ENCODE data around the gene SOS1. TPM values are rescaled to one million over a fixed set of nuclear protein-coding genes. Genes with fewer than 3 reads are reported as not detected.

SOS1 gene
- total and polyA plus RNA-seq, 2 of the 13 experiments (the other 11 are each of a cell fraction or from before 2014, with no cell fraction given): 20.8 to 60.4 TPM

- TF ChIP-seq RFX5 (IDR thresholded peaks at IDR 0.05; ENCODE audit: low read depth, low read length): no peak
- no peak for TF ChIP-seq ARNT2 (CRISPR knock-in tag; IDR thresholded peaks at IDR 0.05; ENCODE audit: low read depth)
- peak; percentile 66; the same call in 1 of the 2 replicates for TF ChIP-seq NR2F2 (IDR thresholded peaks at IDR 0.05; ENCODE audit: borderline replicate concordance, low read depth)
- no peak; the same call in 1 of the 2 replicates for TF ChIP-seq ZNF841 (CRISPR knock-in tag; IDR thresholded peaks at IDR 0.05; ENCODE audit: borderline replicate concordance)
- TF ChIP-seq HHEX (CRISPR knock-in tag; IDR thresholded peaks at IDR 0.05): peak; percentile 73; the same call in 1 of the 2 replicates
- TF ChIP-seq TEAD3 (CRISPR knock-in tag; optimal IDR thresholded peaks at IDR 0.05; ENCODE audit: borderline replicate concordance): peak; percentile 51
- TF ChIP-seq RARA (CRISPR knock-in tag; IDR thresholded peaks at IDR 0.05): peak; percentile 54; the same call in 1 of the 2 replicates
- no peak for TF ChIP-seq ATF7 (IDR thresholded peaks at IDR 0.05)
- no peak for TF ChIP-seq ATF7 (CRISPR knock-in tag; IDR thresholded peaks at IDR 0.05)
- peak; percentile 16; the same call in 1 of the 2 replicates for TF ChIP-seq REPIN1 (CRISPR knock-in tag; IDR thresholded peaks at IDR 0.05; ENCODE audit: borderline replicate concordance, low read depth)
- TF ChIP-seq ZFP41 (CRISPR knock-in tag; IDR thresholded peaks at IDR 0.05; ENCODE audit: borderline replicate concordance): no peak
- no peak for TF ChIP-seq MEF2D (CRISPR knock-in tag; IDR thresholded peaks at IDR 0.05)
- no peak for TF ChIP-seq SNRNP70 (IDR thresholded peaks at IDR 0.05; ENCODE audit: low read depth, low read length)
- peak; percentile 96 for TF ChIP-seq ARID3A (IDR thresholded peaks at IDR 0.05; ENCODE audit: low read depth, low read length)
- no peak; the same call in 1 of the 2 replicates for TF ChIP-seq ZNF362 (CRISPR knock-in tag; IDR thresholded peaks at IDR 0.05; ENCODE audit: borderline replicate concordance)
- TF ChIP-seq TFAP4 (IDR thresholded peaks at IDR 0.05; ENCODE audit: borderline replicate concordance, low read depth): 0 out of 2 replicates have a peak, but pooled peaks have one; percentile 10
- TF ChIP-seq HNF1A (IDR thresholded peaks at IDR 0.05; ENCODE audit: low read depth): no peak
- TF ChIP-seq HNF1A (CRISPR knock-in tag; IDR thresholded peaks at IDR 0.05; ENCODE audit: borderline replicate concordance): peak; percentile 54; the same call in 1 of the 2 replicates
- TF ChIP-seq HDAC2 (CRISPR knock-in tag; IDR thresholded peaks at IDR 0.05): peak; percentile 59
- TF ChIP-seq ZBTB7B (CRISPR knock-in tag; IDR thresholded peaks at IDR 0.05): peak; percentile 39; the same call in 1 of the 2 replicates
- peak; percentile 97 for TF ChIP-seq TCF7 (IDR thresholded peaks at IDR 0.05; ENCODE audit: low read depth)
- TF ChIP-seq KDM6A (CRISPR knock-in tag; IDR thresholded peaks at IDR 0.05; ENCODE audit: low read depth): peak; percentile 99
Observed at GRCh38 chr2:38981670-38982357, 139.0 kb downstream of the SOS1 start (continued).

Data from HepG2 (cell line).